Measurements from ENCODE around the gene ERGIC1.

The ERGIC1 gene

DNA sequence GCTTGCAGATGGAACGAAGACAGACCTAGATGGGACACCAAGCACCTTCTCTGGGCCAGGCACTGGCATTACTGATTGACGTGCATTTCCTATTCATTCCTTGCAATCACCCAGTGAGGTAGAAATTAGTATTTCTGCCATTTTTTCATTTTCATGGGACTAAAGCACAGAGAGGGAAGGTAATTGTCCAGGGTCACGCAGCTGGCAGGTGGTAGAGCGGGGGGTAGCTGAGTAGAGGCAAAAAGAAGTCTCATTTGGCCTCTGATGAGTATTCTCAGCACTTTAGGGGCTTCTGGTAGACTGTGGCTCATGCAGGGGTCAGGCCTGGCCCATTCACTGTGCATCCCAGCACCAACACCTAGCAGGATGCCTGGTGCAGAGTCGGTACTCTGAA, 43.6 kb upstream of the ERGIC1 start:
- TF ChIP-seq, protein P1, sequence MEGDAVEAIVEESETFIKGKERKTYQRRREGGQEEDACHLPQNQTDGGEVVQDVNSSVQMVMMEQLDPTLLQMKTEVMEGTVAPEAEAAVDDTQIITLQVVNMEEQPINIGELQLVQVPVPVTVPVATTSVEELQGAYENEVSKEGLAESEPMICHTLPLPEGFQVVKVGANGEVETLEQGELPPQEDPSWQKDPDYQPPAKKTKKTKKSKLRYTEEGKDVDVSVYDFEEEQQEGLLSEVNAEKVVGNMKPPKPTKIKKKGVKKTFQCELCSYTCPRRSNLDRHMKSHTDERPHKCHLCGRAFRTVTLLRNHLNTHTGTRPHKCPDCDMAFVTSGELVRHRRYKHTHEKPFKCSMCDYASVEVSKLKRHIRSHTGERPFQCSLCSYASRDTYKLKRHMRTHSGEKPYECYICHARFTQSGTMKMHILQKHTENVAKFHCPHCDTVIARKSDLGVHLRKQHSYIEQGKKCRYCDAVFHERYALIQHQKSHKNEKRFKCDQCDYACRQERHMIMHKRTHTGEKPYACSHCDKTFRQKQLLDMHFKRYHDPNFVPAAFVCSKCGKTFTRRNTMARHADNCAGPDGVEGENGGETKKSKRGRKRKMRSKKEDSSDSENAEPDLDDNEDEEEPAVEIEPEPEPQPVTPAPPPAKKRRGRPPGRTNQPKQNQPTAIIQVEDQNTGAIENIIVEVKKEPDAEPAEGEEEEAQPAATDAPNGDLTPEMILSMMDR (conservative IDR thresholded peaks at IDR 0.05; ENCODE audit: low read depth, low read length): no peak
- no peak overlapping the region for H3K4me3 ChIP-seq (ENCODE audit: low read depth, low read length)
- no peak for DNase-seq (ENCODE audit: low read depth)

DNA sequence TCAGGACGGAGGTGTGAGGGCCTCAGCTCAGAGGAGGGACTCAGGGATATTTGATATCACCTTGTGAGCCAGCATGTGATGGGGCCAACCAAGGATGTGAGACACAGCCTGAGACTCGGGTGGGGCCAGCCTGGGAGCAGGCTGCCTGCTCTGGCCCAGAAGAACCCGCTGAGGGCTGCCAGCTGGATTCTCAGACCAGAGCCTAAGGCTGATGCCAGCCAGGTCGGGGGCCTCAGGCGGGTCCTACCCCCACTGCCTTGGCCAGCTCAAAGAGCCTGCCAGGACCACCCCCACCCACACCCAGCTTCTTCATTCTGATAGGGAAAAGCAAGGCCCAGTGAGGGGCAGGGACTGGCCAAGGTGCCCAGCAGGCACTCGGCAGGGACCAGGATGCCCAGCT, 42.8 kb upstream of the ERGIC1 start:
- no peak for DNase-seq (ENCODE audit: low read depth)
- TF ChIP-seq, protein P1 (conservative IDR thresholded peaks at IDR 0.05; ENCODE audit: low read depth, low read length): no peak
- H3K4me3 ChIP-seq (ENCODE audit: low read depth, low read length): no peak overlapping the region

DNA sequence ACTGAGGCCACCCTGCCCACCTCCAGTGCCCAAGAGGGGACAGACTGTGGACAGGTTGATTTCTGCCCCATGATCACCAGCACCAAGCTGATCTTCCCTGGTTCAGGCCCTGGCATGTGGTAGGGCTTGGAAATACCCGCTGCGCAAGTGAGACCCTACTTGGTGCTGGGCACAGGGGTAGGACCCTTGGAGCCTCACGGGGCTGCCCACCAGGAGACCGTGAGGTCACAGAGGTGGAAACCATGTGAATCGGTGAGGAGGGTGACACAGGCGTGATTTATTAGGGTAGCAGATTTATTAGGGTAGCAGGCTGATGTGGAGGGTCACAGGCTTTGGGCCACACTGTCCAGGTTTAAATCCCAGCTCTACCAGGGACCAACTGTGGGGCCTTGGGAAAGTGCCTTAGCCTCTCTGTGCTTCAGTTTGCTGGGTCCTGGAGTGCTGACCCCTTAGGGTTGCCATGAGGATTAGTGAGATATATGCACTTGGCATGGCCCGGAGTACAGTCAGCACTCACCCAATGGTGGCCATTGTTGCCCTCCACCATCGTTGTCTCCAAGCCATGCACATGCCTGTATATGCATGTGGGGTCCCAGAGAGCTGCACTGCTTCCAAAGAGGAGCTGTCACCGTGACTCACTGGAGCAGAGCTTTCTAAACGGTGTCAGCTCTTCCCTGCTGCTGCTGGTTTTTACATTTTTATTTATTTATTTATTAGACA, 42.2 kb upstream of the ERGIC1 start:
- H3K4me3 ChIP-seq (ENCODE audit: low read depth, low read length): no peak overlapping the region
- no peak for DNase-seq (ENCODE audit: low read depth)
- TF ChIP-seq, protein P1 (conservative IDR thresholded peaks at IDR 0.05; ENCODE audit: low read depth, low read length): no peak

- DNase-seq (ENCODE audit: low read depth): no peak
- TF ChIP-seq, protein P1 (conservative IDR thresholded peaks at IDR 0.05; ENCODE audit: low read depth, low read length): no peak
- no peak overlapping the region for H3K4me3 ChIP-seq (ENCODE audit: low read depth, low read length)
These were observed 41.1 kb upstream of the ERGIC1 start for GRCh38 chr5:172792701-172793570.

- peak; percentile 63 for DNase-seq (ENCODE audit: low read depth)
- H3K4me3 ChIP-seq (ENCODE audit: low read depth, low read length): no peak overlapping the region
- TF ChIP-seq, protein P1 (conservative IDR thresholded peaks at IDR 0.05; ENCODE audit: low read depth, low read length): no peak
These were observed 40.2 kb upstream of the ERGIC1 start for GRCh38 chr5:172793577-172794488.

DNA sequence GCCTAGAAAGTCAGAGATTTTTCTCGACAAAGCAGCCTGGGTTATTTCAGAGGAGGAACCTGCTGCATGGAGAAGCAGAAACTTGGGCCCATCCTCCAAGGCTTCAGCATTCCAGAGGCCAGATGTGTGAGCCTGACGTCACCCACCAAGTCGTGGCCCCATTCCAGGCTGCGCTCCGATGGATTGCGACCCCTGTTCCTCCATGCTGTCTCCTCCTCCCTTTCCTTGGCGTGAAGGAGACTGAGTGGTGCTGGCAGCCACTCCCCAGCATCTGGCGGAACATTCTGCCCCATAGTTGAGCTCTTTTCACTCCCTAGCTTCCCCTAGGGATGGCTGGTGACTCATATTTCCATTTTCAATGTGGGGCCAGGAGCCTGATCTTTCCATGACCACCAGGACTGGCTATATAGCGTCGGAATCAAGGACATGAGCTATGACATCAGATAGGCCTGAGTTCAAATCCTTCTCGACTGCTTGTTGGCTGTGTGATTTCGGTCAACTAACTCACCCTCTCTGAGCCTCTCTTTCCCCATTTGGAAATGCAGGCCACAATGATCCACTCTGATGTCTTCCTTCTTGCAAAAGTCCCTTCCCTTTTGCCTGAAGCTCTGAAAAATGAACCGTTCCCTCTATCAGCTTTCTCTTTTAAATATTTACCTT, 38.6 kb upstream of the ERGIC1 start:
- DNase-seq (ENCODE audit: low read depth): peak; percentile 99
- no peak overlapping the region for H3K4me3 ChIP-seq (ENCODE audit: low read depth, low read length)

More for the DNA sequence above, 38.6 kb upstream of the ERGIC1 start:
- TF ChIP-seq, protein P1 (conservative IDR thresholded peaks at IDR 0.05; ENCODE audit: low read depth, low read length): no peak

Measured in choroid plexus epithelial cell (primary cell).